ENCODE measurements around the gene SPEN. TPM values are rescaled to one million over a fixed set of nuclear protein-coding genes. Genes with fewer than 3 reads are reported as not detected.
"Not testable (repeated sequence)": the region's sequence is repeated elsewhere in the genome, so short reads cannot be mapped to it uniquely, and the experiment has no call there.

SPEN gene
- total RNA-seq, 1 experiment from 2014 or later: 46.4 TPM

DNA sequence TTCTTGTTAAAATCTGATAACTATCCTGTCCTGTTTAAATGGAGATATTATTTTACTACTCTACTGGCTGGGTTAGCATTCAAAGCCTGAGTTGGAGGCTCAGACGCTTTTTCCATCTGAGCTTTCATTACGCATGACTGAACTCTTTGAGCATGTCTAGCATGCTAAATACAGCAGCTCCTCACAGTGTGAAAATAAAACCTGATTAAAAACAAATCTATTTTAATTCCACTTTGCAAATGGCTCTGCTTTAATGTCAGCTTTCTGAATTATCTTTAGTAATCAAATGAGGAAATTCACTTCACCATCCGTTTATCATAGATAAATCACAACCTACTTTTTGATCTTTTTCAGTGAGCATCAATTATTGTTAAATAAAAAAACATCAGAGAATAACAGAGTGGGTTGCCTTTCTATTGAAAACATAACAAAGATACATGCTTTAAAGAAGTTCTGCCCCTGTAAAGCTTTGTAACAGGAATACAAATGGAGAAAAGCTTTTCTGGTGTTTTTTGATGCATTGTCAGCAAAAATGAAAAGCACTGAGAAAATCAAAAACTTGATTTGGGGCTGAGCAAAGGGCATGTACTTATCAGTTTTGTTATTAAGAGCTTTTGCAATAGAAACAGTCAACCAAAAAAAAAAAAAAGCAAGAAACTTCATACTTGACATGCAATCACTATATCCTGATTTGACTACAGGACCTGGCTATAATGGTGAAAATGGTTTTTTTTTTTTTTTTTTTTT, 3.5 kb upstream of the SPEN start:
- no peaks in the 10 kb centered on the region for H3K27me3 Mint-ChIP-seq (ENCODE audit: insufficient read depth, unreplicated experiment)
- no peaks in the 10 kb centered on the region for H3K36me3 ChIP-seq (ENCODE audit: control insufficient read depth, insufficient read depth, low read length)
- ChIA-PET CTCF (no interaction called here), POLR2A (interaction anchor here (0.6 to 1.0 kb wide), 3 partner anchors 9 to 55 kb away, joined by 3 to 5 read pairs (median 4); no protein-coding TSS in a partner anchor)
- no peaks in the 10 kb centered on the region for H3K4me1 ChIP-seq
- no peak overlapping the region for H3K4me3 ChIP-seq (ENCODE audit: low read depth, low read length)
- H3K27ac Mint-ChIP-seq (ENCODE audit: unreplicated experiment): no peak overlapping the region
- intact Hi-C loops (cut with micrococcal nuclease; ENCODE audit: unreplicated experiment): no loop called here
- H3K4me1 Mint-ChIP-seq (ENCODE audit: low read depth, unreplicated experiment): no peaks in the 10 kb centered on the region
- H3K9me3 Mint-ChIP-seq (ENCODE audit: unreplicated experiment): no peaks in the 10 kb centered on the region
- no peaks in the 10 kb centered on the region for H3K27me3 ChIP-seq (replicated peaks; ENCODE audit: control insufficient read depth, insufficient read depth, low read length)
- TF ChIP-seq CTCF (IDR thresholded peaks at IDR 0.05; ENCODE audit: insufficient read depth in 1 of 2, low read depth in 1 of 2, low read length in 1 of 2, severe bottlenecking in 1 of 2, unreplicated experiment in 1 of 2): no peak
- no peaks in the 10 kb centered on the region for H3K9me3 ChIP-seq
- DNase-seq: no peak
- peaks cover 16% of the 10 kb centered on the region for H3K36me3 Mint-ChIP-seq (ENCODE audit: insufficient read depth, unreplicated experiment)
- no TSS peak for BruUV-seq (replicated peaks)
- H3K4me3 Mint-ChIP-seq (ENCODE audit: unreplicated experiment): no peak overlapping the region

DNA sequence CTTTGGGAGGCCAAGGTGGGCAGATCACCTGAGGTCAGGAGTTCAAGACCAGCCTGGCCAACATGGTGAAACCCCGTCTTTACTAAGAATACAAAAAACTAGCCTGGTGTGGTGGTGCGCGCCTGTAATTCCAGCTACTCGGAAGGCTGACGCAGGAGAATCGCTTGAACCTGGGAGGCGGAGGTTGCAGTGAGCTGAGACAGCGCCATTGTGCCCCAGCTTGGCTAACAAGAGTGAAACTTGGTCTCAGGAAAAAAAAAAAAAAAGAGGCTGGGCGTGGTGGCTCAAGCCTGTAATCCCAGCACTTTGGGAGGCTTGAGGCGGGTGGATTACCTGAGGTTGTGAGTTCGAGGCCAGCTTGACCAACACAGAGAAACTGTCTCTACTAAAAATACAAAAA, 1.5 kb upstream of the SPEN start:
- BruUV-seq (replicated peaks); DNase-seq; H3K27me3 Mint-ChIP-seq (ENCODE audit: insufficient read depth, unreplicated experiment); H3K27ac Mint-ChIP-seq (ENCODE audit: unreplicated experiment); H3K4me1 ChIP-seq; CTCF ChIA-PET; H3K4me3 ChIP-seq (ENCODE audit: low read depth, low read length); H3K27me3 ChIP-seq (replicated peaks; ENCODE audit: control insufficient read depth, insufficient read depth, low read length); H3K36me3 ChIP-seq (ENCODE audit: control insufficient read depth, insufficient read depth, low read length); POLR2A ChIA-PET; H3K9me3 Mint-ChIP-seq (ENCODE audit: unreplicated experiment); H3K9me3 ChIP-seq; H3K4me1 Mint-ChIP-seq (ENCODE audit: low read depth, unreplicated experiment): not testable (repeated sequence)
- peaks cover 27% of the 10 kb centered on the region for H3K36me3 Mint-ChIP-seq (ENCODE audit: insufficient read depth, unreplicated experiment)
- H3K4me3 Mint-ChIP-seq (ENCODE audit: unreplicated experiment): peak overlapping the region; percentile 79
- intact Hi-C loops (cut with micrococcal nuclease; ENCODE audit: unreplicated experiment): loop anchor here (5.0 kb wide), 1 partner anchor 319 kb away; the partner anchor contains the start of gene DNAJC16

- TF ChIP-seq CTCF (IDR thresholded peaks at IDR 0.05; ENCODE audit: insufficient read depth in 1 of 2, low read depth in 1 of 2, low read length in 1 of 2, severe bottlenecking in 1 of 2, unreplicated experiment in 1 of 2): no peak
- BruUV-seq (replicated peaks): no TSS peak
- intact Hi-C loops (cut with micrococcal nuclease; ENCODE audit: unreplicated experiment): loop anchor here (5.0 kb wide), 1 partner anchor 321 kb away; the partner anchor contains the start of gene DNAJC16
- peak overlapping the region; percentile 79 for H3K4me3 Mint-ChIP-seq (ENCODE audit: unreplicated experiment)
- Histone ChIP-seq H3K9me3 (no peaks in the 10 kb centered on the region), H3K27me3 (replicated peaks; ENCODE audit: control insufficient read depth, insufficient read depth, low read length) (no peaks in the 10 kb centered on the region), H3K36me3 (ENCODE audit: control insufficient read depth, insufficient read depth, low read length) (no peaks in the 10 kb centered on the region), H3K4me3 (ENCODE audit: low read depth, low read length) (peak overlapping the region; percentile 65), H3K4me1 (peaks cover 14% of the 10 kb centered on the region)
- H3K36me3 Mint-ChIP-seq (ENCODE audit: insufficient read depth, unreplicated experiment): peaks cover 27% of the 10 kb centered on the region
- POLR2A ChIA-PET: interaction anchor here (0.5 to 2.7 kb wide), 7 partner anchors 10 to 67 kb away, joined by 3 to 39 read pairs (median 6); no protein-coding TSS in a partner anchor
- no peak for DNase-seq
- H3K9me3 Mint-ChIP-seq (ENCODE audit: unreplicated experiment): no peaks in the 10 kb centered on the region
- peak overlapping the region; percentile 79 for H3K27ac Mint-ChIP-seq (ENCODE audit: unreplicated experiment)
- CTCF ChIA-PET: interaction anchor here (0.9 to 1.6 kb wide), 4 partner anchors 10 to 56 kb away, joined by 6 to 9 read pairs (median 8); no protein-coding TSS in a partner anchor
- no peaks in the 10 kb centered on the region for H3K4me1 Mint-ChIP-seq (ENCODE audit: low read depth, unreplicated experiment)
- no peaks in the 10 kb centered on the region for H3K27me3 Mint-ChIP-seq (ENCODE audit: insufficient read depth, unreplicated experiment)
These were observed 311 bp downstream of the SPEN start for GRCh38 chr1:15847893-15848142.
